HEK293 (cell line): ENCODE data around the gene OSBPL10.

ENCODE experiments used
- BCL11A ChIP-seq: fragments of 450-650 bp; formaldehyde crosslinking; IDR thresholded peaks from 2 replicates; pipeline ENCODE4 v1.5.1; 2016; ENCODE audit warnings: low read depth, missing biosample characterization, missing genetic modification characterization
- HOXA7 ChIP-seq: sonication (generic); formaldehyde crosslinking; IDR thresholded peaks from 2 replicates; pipeline ENCODE4 v1.8.1; 2022; ENCODE audit warnings: missing genetic modification reagents, borderline replicate concordance
- KLF9 ChIP-seq: fragments of 450-650 bp; formaldehyde crosslinking; IDR thresholded peaks from 2 replicates; pipeline ENCODE4 v1.5.1; 2016; ENCODE audit warnings: missing biosample characterization, missing genetic modification characterization, low read depth
- ZNF426 ChIP-seq: fragments of 450-650 bp; formaldehyde crosslinking; IDR thresholded peaks from 2 replicates; pipeline ENCODE4 v1.5.1; 2017; ENCODE audit warnings: missing biosample characterization, missing genetic modification characterization, mild to moderate bottlenecking, inconsistent platforms, moderate library complexity
- TF ChIP-seq, protein P1 (sequence below): fragments of 450-650 bp; formaldehyde crosslinking; IDR thresholded peaks from 2 replicates; pipeline ENCODE4 v1.5.1; 2016; ENCODE audit warnings: missing biosample characterization, missing genetic modification characterization

GRCh38 chr3:31728403-31728802 lies 252.7 kb downstream of the OSBPL10 start:
- TF ChIP-seq, protein P1, sequence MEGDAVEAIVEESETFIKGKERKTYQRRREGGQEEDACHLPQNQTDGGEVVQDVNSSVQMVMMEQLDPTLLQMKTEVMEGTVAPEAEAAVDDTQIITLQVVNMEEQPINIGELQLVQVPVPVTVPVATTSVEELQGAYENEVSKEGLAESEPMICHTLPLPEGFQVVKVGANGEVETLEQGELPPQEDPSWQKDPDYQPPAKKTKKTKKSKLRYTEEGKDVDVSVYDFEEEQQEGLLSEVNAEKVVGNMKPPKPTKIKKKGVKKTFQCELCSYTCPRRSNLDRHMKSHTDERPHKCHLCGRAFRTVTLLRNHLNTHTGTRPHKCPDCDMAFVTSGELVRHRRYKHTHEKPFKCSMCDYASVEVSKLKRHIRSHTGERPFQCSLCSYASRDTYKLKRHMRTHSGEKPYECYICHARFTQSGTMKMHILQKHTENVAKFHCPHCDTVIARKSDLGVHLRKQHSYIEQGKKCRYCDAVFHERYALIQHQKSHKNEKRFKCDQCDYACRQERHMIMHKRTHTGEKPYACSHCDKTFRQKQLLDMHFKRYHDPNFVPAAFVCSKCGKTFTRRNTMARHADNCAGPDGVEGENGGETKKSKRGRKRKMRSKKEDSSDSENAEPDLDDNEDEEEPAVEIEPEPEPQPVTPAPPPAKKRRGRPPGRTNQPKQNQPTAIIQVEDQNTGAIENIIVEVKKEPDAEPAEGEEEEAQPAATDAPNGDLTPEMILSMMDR = no peak
- TF ChIP-seq BCL11A (tag by site-specific recombination) (no peak), HOXA7 (CRISPR knock-in tag) (no peak), KLF9 (tag by site-specific recombination) (no peak), ZNF426 (no peak)
